Neuronal stem cell (in vitro differentiated cells): Measurements from ENCODE around the gene HOXC12.

Source experiments
- DNase-seq: peaks from one replicate; pipeline ENCODE4 v3.0.0-alpha.2; 2013; ENCODE audit warnings: low spot score
- H2AFZ ChIP-seq: one replicate; pipeline ENCODE4 v1.6.1; 2013; ENCODE audit warnings: mild to moderate bottlenecking, low read length, inconsistent platforms
- H2AK5ac ChIP-seq: 2 replicates; pipeline ENCODE4 v1.6.1; 2013; ENCODE audit warnings: low read depth, mild to moderate bottlenecking, inconsistent platforms, low read length, moderate library complexity, mixed read lengths
- H2BK120ac ChIP-seq: 2 replicates; pipeline ENCODE4 v1.6.1; 2013; ENCODE audit warnings: low read depth, mild to moderate bottlenecking, inconsistent platforms, low read length, moderate library complexity, mixed read lengths
- H2BK12ac ChIP-seq: one replicate; pipeline ENCODE4 v1.6.1; 2013; ENCODE audit warnings: low read length, inconsistent platforms
- H2BK15ac ChIP-seq: 2 replicates; pipeline ENCODE4 v1.6.1; 2013; ENCODE audit warnings: mild to moderate bottlenecking, low read length, inconsistent platforms, mixed read lengths
- H2BK5ac ChIP-seq: one replicate; pipeline ENCODE4 v1.6.1; 2013; ENCODE audit warnings: inconsistent platforms, mild to moderate bottlenecking, low read length, moderate library complexity
- H3K14ac ChIP-seq: one replicate; pipeline ENCODE4 v1.6.1; 2013; ENCODE audit warnings: low read length, inconsistent platforms
- H3K18ac ChIP-seq: 2 replicates; pipeline ENCODE4 v1.6.1; 2013; ENCODE audit warnings: low read length, inconsistent platforms
- H3K23ac ChIP-seq: 2 replicates; pipeline ENCODE4 v1.6.1; 2013; ENCODE audit warnings: low read depth, mild to moderate bottlenecking, mixed read lengths, low read length, inconsistent platforms; ENCODE audit not compliant: poor library complexity
- H3K27ac ChIP-seq: replicated peaks from 3 replicates; pipeline ENCODE4 v1.5.1; 2013; ENCODE audit warnings: low read length, inconsistent platforms
- H3K27me3 ChIP-seq, 3 experiments: 2 replicates each; pipeline ENCODE4 v1.6.1; 2013; ENCODE audit warnings: low read length in 3 of 3, mild to moderate bottlenecking in 2 of 3, inconsistent platforms in 1 of 3, low read depth in 1 of 3, mixed read lengths in 1 of 3, moderate library complexity in 1 of 3; ENCODE audit not compliant: control insufficient read depth in 3 of 3, insufficient read depth in 3 of 3
- H3K36me3 ChIP-seq, 2 donors: replicated peaks in 1 of 2; 2 replicates each; pipeline ENCODE4 v1.6.1; 2013; ENCODE audit warnings: low read length in 2 of 2; ENCODE audit not compliant: control insufficient read depth in 2 of 2, insufficient read depth in 2 of 2
- H3K4ac ChIP-seq: 2 replicates; pipeline ENCODE4 v1.6.1; 2013; ENCODE audit warnings: inconsistent platforms, mild to moderate bottlenecking, low read length, moderate library complexity
- H3K4me1 ChIP-seq, 2 donors: 1 replicate in 1 of 2; 2 replicates in 1 of 2; pipeline ENCODE4 v1.6.1; 2013; ENCODE audit warnings: low read length in 2 of 2, low read depth in 1 of 2; ENCODE audit not compliant: control insufficient read depth in 2 of 2, insufficient read depth in 1 of 2
- H3K4me2 ChIP-seq: one replicate; pipeline ENCODE4 v1.6.1; 2013; ENCODE audit warnings: mild to moderate bottlenecking, low read length, inconsistent platforms; ENCODE audit not compliant: insufficient read depth, poor library complexity, severe bottlenecking
- H3K4me3 ChIP-seq, 2 donors: 2 replicates each; pipeline ENCODE4 v1.5.1; 2013; ENCODE audit warnings: low read length in 2 of 2, mild to moderate bottlenecking in 2 of 2, inconsistent platforms in 1 of 2, moderate library complexity in 1 of 2
- H3K79me1 ChIP-seq: one replicate; pipeline ENCODE4 v1.6.1; 2013; ENCODE audit warnings: low read depth, mild to moderate bottlenecking, inconsistent platforms, low read length, moderate library complexity
- H3K9ac ChIP-seq: one replicate; pipeline ENCODE4 v1.6.1; 2013; ENCODE audit warnings: mild to moderate bottlenecking, low read depth, low read length, inconsistent platforms; ENCODE audit not compliant: poor library complexity
- H3K9me3 ChIP-seq, 2 donors: replicated peaks in 1 of 2; 2 replicates each; pipeline versions ENCODE3 to v1.6.1; 2013; ENCODE audit warnings: low read length in 2 of 2, mild to moderate bottlenecking in 2 of 2, inconsistent platforms in 1 of 2, low read depth in 1 of 2, mixed read lengths in 1 of 2, moderate library complexity in 1 of 2; ENCODE audit not compliant: control insufficient read depth in 2 of 2, insufficient read depth in 1 of 2
- H4K8ac ChIP-seq: one replicate; pipeline ENCODE4 v1.6.1; 2013; ENCODE audit warnings: low read depth, mild to moderate bottlenecking, inconsistent platforms, low read length, moderate library complexity
- H4K91ac ChIP-seq: one replicate; pipeline ENCODE4 v1.6.1; 2013; ENCODE audit warnings: low read length, low read depth, mild to moderate bottlenecking, inconsistent platforms; ENCODE audit not compliant: poor library complexity
- WGBS, 2 donors: extraction: QIAGEN DNeasy Blood & Tissue Kit; methylation state at CpG; one replicate each; pipeline ENCODE4 v1.1.7; 2013; ENCODE audit warnings: missing lambda C conversion rate in 2 of 2, mixed read lengths in 1 of 2; ENCODE audit not compliant: insufficient read length in 2 of 2, insufficient replicate concordance in 1 of 2; ENCODE audit errors: extremely low coverage in 2 of 2; 5-methylcytosine and 5-hydroxymethylcytosine counted together

HOXC12 gene

DNA sequence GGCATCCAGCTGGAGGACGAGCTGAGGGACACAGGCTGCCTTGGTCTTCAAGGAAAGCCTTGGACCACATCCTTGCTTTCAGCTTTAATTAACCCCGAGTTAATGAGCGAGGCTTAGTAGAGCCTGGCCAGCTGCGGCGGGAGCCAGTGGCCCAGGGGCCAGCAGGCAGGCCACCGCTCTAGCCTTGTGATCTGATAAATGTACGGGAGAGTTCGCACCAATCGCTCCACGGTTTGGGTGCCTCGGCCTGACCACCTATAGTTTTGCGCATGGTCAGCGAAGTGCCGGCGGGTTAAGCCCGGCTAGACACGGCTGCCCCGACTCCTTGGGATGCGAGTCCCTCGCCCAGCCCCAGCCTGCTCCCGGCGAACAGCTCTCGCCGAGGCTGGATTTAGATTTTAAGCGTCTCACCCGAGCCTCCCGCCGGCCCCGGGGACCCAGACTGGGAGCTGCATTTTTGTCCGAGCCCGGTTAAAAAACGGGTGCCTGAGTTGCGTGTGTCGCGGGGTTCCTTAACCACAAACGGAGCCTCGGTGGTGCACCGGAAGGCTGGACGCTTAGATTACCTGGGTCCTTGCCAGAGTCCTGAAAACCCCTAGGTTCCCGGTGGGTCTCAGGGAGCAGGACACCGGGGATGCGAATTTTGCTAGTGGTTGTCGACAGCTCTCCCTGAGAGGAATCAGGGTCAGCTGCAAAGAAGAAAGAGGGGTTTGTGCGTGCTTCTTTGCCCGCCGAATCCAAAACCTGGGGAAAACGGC lies 2.9 kb upstream of the HOXC12 start:
- Histone ChIP-seq H4K91ac (no peak overlapping the region), H3K4me2 (no peak overlapping the region), H3K9ac (no peak overlapping the region), H2BK5ac (no peak overlapping the region), H3K4me3 (no peak overlapping the region), H3K4ac (no peak overlapping the region), H4K8ac (no peak overlapping the region), H2AFZ (no peak overlapping the region), H3K36me3 (no peaks in the 10 kb centered on the region), H3K23ac (no peak overlapping the region), H2BK120ac (no peak overlapping the region), H3K14ac (peak overlapping the region; percentile 38), H3K9me3 (peaks cover 0 to 11% of the 10 kb centered on the region in 2 donors), H2BK15ac (no peak overlapping the region), H3K79me1 (peaks cover 3% of the 10 kb centered on the region), H2AK5ac (no peak overlapping the region), H3K4me1 (no peaks in the 10 kb centered on the region), H3K18ac (no peak overlapping the region), H3K27me3 (peaks cover 76 to 100% (median 99%) of the 10 kb centered on the region in 3 experiments), H2BK12ac (no peak overlapping the region), H3K27ac (no peak overlapping the region)
- no CpG with 5 or more reads among the region's 47 CpGs for WGBS, 2 donors
- no peak for DNase-seq

DNA sequence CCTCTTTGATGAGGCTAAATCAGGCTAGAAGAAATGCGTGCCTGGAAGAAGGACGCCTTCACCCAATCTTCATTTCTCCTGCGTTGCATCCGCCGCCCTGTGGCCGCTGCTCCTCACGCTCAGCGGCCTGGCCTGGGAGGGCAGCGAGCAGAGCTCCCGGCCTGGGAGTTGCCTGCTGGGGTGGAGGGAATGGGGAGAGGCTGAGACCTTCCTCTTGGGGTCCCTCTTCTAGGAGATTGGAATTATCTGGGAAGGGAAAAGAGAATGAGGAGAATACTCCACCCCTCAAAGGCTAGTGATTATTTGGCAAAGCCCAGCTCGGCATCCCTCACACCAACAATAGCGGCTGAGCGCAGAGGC lies 2.4 kb upstream of the HOXC12 start:
- Histone ChIP-seq H2AFZ (no peak overlapping the region), H2BK15ac (no peak overlapping the region), H4K91ac (no peak overlapping the region), H3K14ac (peak overlapping the region; percentile 38), H3K4me2 (no peak overlapping the region), H3K27ac (no peak overlapping the region), H2BK5ac (no peak overlapping the region), H3K4ac (no peak overlapping the region), H3K27me3 (peaks cover 80 to 100% (median 100%) of the 10 kb centered on the region in 3 experiments), H3K9ac (no peak overlapping the region), H3K4me1 (no peaks in the 10 kb centered on the region), H3K4me3 (no peak overlapping the region), H3K79me1 (peaks cover 3% of the 10 kb centered on the region), H3K23ac (no peak overlapping the region), H2BK12ac (no peak overlapping the region), H2BK120ac (no peak overlapping the region), H3K36me3 (no peaks in the 10 kb centered on the region), H2AK5ac (no peak overlapping the region), H3K18ac (no peak overlapping the region), H4K8ac (no peak overlapping the region), H3K9me3 (peaks cover 0 to 15% of the 10 kb centered on the region in 2 donors)
- no CpG with 5 or more reads among the region's 13 CpGs for WGBS, 2 donors
- DNase-seq: no peak

DNA sequence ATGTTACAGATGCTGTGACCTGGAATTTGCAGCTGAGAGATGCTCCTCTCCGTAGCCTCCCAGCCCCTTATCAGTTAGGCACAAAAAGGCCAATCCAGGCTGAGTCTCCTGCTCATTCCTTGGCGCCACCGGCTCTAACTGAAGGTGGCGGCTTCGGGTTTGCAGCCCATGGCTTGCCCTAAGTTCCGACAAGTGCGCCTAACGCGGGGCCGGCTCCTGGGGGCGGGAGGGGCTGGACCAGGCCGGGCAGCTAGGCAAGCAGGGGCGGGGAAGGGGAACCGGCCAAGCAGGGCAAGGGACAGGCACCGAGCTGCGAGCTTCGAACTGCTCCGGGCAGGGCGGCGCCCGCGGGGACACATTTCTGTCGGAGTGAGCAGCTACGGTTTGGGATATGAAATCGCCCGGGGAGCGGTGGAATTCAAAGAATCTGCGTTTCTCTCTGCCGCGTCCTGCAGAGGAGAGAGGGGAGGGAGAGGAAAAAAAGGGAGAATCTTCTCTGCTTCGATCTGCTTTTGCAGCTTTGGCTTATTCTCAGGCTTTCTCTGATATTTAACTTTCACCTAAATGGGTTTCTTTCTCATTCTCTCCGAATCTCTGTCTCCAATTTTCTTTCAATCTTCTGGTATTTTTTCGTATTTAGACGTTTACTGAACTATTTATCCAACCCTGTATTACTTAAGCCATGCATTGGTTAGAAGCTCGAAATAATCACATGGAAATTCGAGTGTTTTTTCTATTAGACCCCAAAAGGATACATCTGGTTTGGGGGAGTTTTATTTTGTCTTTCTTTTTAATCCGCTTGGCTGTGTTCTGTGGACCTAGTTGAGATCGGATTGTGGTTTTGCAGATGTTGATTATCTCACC lies 1.6 kb upstream of the HOXC12 start:
- Histone ChIP-seq H3K9me3 (peaks cover 0 to 15% of the 10 kb centered on the region in 2 donors), H3K9ac (no peak overlapping the region), H2BK5ac (no peak overlapping the region), H2BK15ac (no peak overlapping the region), H3K23ac (peak overlapping the region; percentile 55), H3K18ac (peak overlapping the region; percentile 38), H3K4me2 (no peak overlapping the region), H3K4me3 (no peak overlapping the region), H3K79me1 (peaks cover 3% of the 10 kb centered on the region), H3K27ac (no peak overlapping the region), H3K4me1 (no peaks in the 10 kb centered on the region), H2AFZ (no peak overlapping the region), H3K27me3 (peaks cover 88 to 100% (median 100%) of the 10 kb centered on the region in 3 experiments), H2AK5ac (no peak overlapping the region), H3K4ac (no peak overlapping the region), H2BK120ac (no peak overlapping the region), H3K14ac (no peak overlapping the region), H4K8ac (no peak overlapping the region), H4K91ac (no peak overlapping the region), H2BK12ac (no peak overlapping the region), H3K36me3 (no peaks in the 10 kb centered on the region)
- no CpG with 5 or more reads among the region's 38 CpGs for WGBS, 2 donors
- no peak for DNase-seq
